CD4-positive, alpha-beta T cell treated with Interleukin-4 for 1 hour (primary cell): ENCODE results near the gene FGF12.

Source experiments
- DNase-seq, 2 donors: peaks; one replicate each; pipeline ENCODE4 v3.0.0-alpha.2; 2020 to 2022

Gene FGF12

DNA sequence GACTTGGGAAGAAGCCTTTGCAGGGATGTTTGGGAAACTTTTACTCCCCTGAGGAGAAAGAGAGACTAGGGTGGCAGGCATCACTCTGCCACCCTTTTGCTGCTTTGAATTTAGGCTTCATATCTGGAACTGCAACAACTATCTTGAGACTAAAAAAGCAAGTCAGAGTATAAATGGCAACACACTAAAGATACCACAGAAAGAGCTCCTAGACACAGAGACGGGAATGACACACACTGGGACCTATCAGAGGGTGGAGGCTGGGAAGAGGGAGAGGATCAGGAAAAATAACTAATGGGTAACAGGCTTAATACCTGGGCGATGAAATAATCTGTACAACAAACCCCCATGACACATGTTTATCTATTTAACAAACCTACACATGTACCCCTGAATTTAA is 237.8 kb downstream of the FGF12 start:
- DNase-seq: no peak

DNA sequence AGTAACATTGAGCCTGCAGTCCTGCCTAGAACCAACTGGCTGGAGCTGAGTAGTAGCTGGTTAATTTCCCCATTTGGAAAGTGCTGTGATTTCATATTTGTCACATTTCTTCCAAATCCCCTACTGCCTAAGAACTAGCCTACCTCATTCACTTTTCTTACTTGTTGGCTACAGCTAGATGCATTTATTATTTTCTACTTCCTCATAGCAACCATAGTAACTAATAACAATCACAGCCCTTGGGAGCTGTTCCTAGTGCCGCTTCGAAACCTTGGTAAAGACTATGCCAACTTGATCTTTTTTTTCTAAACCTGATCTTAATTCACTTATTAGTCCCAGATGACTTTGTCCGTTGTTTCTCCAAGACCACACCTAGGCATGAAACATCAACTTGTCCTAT is 240.3 kb downstream of the FGF12 start:
- DNase-seq: no peak

DNA sequence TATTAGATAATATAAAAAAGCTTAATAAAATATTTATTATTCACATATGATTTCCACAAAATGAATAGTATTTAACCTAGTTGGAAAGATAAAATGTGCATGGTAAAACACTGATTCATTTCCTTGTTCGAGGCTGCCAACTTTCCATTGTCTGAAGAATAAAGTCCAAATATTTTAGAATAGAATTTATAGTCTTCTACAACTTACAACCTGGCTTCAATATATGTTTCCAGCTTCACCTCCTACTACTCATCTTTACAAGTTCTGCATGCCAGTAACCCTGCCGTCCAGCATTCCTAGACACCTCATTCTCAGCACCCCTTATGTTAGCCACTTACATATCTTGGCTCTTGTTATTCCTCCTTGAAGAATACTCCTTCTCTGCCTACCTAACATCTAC is 244.5 kb downstream of the FGF12 start:
- DNase-seq: no peak

DNA sequence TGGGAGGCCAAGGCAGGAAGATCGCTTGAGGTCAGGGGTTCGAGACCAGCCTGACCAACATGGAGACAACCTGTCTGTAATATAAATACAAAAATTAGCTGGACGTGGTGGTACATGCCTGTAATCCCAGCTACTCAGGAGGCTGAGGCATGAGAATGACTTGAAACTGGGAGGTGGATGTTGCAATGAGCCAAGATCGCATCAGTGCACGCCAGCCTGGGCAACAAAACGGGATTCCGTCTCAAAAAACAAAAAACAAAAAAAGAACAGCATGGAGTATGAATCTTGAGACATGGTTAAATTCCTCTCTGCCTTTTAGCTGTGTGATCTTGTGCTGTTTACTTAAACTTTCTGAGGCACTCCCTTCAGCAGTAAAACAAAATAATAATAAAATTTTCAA is 244.9 kb downstream of the FGF12 start:
- DNase-seq: no peak

DNA sequence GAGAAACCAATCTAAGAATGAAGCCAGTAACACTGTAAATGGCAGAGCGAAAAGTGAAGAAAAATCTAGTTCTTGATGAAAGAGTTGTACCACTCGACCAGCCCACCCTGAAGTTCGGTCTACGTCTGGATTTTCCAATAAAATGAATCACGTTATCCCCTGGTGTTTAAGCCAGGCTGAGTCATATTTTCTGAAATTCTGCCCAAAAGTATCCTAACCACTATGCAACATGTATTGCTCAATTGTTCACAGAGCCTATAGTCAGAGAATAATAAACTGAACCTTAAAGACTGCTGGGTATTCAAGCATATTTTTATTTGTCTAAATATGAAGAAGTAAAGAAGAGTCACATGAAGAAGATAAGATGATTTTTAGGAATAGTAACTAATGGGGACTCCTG is 245.7 kb downstream of the FGF12 start:
- no peak for DNase-seq

DNA sequence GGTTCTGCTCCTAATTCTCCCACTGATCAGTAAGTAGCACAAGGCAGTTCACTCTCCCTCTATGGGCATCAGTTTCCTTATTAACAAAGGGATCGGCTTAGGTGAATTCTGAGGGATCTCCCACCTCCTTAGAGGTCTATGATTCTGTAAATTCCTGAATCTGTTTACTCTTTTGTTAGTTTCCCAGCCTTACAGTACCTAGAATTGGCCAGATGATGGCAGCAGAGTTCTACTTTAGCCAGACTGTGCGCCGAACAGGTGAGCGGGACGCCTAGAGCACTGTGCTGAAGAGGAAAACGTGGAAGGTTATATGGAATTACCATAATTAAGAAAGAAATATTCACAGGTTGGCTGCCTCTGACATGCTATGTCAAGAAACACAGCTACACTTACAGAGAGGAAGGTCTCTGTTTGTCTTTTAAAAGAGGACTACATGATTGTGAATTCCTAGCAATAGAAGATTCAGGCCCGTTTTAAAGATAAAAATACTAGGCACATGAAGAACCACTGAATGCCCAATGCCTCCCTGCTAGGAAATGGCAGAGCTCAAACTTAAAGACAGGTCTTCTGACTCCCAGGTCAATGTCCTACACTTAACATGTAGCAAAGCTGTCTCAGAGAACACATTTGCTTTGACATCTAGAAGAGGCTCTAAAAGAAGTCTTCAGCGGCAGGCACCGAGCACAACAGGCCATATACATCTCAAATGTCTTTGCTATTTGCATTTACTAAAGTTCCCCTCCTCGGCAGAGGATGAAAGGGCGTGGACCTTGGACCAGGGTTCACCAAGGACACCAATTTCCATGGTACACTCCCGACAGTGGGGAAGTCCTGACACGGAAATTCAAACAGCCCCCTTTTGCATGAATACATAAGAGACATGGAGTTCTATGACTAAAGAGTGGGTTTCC is 259.9 kb downstream of the FGF12 start:
- peak; percentile 26 to 48 for DNase-seq

DNA sequence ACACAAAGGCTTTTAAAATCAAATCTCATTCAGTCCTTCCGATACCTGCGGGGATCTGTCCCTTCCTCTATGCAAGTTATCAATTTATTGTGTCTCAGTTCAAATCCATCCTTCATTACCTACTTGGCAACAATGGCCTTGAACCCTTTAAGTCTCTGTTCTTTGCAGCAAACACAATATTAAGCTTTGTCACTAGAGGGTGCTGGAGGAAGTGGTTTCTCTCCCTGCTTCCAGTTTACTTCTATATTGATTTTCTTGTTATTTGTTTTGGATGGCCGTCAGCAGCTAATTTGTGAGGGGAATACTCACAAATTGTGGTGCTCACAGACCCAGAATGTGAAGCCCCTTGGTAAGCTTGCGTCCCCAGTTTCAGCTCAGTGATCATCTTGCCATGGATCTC is 278.3 kb downstream of the FGF12 start:
- no peak for DNase-seq

DNA sequence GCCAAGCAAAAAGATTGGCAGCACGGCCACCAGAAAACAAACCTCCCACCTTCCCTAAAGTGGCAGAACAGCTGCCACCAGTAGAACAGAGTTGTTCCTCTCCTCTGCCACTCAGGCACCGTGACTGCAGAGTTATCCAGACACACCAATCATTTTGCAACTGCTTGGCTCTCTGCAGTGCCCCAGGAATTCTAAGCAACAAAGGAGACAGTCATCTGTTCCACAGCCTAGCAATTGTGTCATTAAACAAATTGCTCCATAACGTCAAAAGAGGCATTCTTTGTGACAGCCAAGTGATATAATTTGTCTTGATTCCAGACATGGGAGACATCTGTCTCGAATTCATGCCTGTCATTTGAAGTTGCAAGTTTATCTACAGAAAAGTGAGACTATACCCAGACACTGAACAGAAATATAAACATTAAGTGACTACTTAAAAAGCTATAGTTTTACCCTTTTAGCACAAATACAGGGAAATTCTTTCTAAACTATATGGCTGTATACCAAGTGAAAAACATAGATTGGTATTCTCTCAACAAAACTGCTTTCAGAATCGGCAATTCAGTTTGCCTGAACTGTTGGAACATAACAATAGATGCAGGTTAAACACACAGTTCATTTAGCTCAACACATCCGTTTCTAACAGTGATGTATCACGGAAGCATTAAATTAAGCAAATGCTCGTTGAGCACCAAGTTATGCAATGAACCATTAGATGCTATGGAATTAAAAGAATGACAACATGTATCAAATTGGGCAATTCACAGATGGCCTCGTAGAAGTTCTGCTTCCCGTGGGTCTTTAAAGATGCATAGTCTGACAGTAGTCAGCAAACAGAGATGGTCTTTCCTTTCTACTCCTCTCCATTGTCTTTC is 281.3 kb downstream of the FGF12 start:
- DNase-seq: no peak

DNA sequence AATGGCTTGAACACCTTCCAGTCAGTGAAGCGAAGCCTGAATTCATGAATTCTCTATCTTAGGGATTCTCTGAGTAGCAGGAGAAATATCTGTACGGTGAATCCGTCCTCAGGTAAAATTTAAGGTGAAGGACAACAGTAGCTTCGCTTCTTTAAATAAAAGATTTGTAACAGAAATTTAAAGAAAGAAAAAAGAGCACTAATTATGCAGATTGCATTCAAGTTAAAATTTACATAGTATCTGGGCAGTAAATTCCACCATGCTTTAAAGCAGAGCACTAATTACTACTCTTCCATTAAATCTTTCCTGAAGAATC is 282.6 kb downstream of the FGF12 start:
- no peak for DNase-seq

DNA sequence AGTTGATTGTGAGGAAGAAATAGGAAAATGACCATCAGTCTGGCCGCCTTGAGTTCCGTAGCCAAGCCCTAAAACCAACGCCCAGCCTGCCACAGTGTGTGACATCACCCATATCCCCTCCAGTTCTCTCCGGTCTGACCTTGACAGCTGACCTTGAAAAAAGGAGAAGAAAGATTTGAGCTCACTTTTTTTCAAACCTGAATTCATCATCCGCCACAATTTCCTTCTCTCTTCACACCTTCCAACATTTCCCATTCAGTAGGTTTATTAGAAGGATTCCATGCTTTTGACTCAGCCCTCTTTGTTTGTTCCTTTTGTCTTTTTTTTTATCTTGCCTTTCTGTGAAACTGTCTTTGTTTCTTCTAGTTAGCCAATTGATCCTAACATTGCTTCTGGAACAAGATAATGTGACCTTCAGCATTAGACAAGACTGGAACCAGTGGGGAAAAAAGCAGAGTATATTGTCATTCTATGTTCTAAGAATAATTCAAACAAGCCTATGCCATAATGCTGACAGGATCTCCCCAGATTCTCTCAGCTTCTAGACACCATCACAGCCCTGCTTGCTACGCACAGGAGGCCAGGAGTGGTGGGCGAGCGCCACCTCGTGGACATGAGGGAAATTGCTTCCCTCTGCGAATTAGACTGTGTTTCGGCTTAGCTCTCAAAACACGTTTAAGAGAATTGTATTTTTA is 283.1 kb downstream of the FGF12 start:
- DNase-seq: peak; percentile 23 to 37

DNA sequence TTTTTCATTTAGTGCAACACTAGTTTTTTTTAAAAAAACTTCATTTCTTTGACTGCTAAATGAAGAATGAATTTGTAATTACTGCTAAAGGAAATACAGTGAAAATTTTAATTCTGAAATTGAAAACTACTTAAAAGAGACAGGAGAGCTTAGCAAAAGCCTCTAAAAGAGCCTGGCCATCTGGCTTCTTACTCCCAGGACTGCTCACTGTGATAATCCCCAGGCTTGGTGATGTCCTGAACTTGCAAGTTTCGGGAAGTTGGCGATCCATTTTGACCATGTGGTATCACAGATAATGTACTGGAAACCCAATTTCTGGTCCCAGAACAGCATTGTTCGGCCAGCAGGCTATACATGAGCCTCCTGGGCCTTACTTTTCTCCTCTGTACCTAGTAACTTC is 292.1 kb downstream of the FGF12 start:
- DNase-seq: no peak

DNA sequence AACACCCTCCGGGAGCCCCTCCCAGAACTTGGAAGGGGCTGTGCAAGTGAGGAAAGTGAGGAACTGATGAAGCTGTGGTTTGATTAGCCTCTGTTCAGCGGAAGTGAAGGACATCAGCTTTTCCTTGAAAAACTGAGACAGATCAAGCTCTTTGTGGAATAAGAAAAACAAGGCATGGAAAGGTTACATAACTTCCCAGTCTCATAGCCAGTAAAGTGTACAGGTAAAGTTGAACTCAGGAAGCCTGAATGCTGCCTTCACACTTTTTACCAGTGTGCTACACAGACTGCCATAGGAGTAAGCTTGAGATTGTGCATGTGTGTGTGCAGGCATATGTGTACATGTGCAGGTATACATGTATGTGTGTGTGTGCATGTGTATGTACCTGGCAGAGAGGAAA is 293.2 kb downstream of the FGF12 start:
- no peak for DNase-seq

DNA sequence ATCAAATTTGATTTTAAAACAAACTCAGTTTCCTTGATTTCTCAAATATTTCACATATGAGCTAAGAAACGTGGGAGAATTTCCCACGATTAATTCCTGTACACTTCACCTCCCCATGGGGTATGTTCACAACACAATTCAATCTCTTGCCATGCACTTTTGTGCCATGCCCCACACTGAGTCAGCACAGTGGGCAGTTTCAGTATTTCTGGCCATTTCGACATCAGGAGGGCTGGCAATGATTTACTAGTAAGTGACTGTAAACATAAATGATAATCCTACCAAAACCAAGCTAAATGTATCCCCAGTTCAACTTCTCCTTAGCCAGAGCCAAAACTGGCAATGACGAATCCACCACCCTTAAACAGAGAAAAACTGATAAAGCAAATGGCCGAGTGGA is 293.6 kb downstream of the FGF12 start:
- DNase-seq: no peak

DNA sequence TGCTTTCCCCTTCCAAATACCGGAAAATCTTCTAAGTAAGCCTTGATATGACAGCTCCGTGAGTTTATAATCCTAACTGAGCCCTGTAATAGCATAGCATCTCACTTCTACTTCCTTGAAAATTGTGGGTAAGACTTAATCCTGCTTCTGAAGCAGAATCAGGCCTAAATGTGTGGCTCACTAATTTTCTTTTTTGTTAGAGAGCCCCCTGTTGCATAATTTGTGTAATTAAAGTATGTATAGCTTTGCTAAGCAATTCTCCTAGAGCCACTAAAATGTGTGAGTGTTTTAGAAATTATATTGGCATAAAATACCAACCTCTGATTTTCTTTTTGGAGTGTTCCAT is 304.4 kb downstream of the FGF12 start:
- DNase-seq: no peak

DNA sequence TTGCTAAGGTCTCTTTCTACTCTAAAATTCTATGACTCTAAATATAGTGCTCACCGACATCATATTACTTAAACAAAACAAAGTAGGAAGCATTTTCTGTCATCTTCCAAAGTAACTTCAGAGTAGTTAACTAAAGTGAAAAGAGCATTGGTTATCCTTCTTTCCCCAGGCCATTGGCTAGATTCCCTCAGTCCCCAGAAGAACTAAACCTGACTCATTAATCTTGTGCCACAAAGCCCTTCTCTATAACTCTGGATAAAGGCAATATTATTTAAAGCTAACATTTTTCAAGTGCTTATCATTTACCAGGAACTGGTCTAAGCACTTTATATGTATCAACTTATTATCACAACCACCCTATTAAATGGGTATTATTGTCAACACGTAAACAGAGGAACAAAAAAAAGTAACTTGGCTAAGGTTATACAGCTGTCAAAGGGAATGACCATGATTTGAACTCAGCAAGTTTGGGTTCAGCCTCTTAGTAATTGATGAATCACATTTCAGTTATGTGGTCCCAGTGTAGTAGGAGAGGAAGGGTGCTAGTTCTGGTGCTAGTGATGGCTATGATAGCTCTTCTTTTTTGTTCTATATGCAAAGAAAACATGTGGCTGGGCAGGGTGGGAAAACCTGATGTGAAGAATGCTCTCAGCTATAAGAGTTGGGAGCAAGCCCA is 304.9 kb downstream of the FGF12 start:
- DNase-seq: no peak

DNA sequence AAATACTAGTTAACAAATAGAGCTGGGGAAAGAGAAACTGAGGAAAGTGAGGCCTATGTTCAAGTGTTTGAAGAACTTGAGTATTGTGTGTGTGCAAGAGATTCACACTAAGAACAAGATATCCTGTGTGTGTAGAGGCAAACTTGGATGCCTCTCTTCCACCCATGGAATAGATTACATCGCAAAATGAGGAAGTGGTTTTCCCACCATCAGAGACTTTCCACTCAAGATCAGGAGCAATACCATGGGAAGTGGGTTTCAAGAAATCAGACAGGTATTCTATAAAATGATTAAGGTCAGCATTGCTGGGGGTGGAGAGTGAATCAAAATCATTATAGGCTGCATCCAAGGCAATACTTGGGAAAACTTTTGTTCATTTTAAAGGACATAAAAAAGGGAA is 308.0 kb downstream of the FGF12 start:
- DNase-seq: no peak

DNA sequence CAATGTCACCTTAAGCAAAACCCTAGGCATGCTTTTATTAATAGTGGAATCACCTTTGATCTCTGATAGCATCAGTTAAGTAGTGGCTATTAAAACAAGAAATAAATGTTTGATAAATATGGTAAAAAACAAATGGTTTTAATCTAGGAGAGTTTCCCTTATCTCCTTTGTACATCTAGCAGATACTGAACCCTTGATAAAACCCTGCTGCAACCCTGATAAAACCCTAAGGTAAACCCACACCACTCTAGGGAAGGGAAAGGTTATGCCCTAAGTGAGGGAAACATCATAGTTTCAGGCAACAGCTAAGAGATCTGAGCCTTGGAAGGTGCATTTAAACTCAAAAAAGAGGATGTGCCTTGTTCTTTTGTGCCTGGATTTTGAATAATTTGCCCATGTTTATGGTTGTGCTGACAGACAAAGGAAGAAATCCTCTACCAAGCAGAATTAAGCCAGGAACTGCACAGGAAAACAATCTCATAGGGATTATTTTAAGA is 309.7 kb downstream of the FGF12 start:
- DNase-seq: no peak

DNA sequence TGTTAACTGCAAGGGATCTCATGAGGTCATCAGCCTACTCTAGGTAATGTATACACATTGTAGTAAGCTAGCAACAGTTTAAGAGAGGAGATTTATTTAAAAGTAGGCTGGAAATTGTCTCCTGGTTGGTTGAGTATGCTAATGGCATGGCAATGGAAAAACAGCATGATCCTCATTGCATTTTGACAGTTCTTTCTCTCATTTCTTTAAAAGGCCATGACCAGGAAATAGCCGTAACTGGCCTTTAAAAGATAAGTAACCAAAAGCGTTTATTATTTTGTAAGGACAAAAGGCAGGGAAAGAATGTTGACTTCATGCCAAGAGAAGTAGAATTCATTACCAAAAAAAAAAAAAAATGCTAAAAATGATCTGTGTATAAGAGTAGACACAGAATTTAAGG is 310.3 kb downstream of the FGF12 start:
- no peak for DNase-seq

DNA sequence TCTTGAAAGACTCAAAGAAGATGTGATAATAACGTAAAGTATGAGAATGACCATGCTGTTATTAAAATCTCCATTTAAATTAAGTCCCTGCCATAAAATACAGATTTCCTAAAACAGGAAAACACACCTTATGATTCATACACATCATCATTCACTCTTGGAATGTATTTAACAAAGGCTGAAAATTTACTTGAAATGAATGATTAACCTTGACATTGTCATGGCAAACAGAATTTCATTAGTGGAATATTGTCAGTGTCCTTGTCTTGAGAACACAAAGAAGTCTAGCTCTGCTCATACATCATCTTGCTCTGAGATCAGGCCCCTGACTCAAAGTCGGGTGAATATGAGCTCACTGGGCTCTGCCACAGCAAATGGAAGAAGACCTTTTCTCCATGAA is 313.9 kb downstream of the FGF12 start:
- DNase-seq: no peak

DNA sequence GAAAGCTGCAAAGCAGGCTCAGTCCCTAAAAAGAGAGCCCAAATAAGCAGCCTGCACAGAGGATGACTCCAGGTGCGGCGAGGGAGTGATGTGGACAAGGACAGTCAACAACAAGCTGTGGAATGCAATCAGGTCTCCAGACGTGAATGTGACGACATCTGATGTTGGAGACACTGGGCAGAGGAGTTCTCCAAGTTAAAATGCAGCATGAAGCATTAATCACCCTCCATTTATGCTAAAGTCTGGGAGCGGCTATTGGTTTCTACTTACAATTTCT is 316.7 kb downstream of the FGF12 start:
- DNase-seq: no peak

DNA sequence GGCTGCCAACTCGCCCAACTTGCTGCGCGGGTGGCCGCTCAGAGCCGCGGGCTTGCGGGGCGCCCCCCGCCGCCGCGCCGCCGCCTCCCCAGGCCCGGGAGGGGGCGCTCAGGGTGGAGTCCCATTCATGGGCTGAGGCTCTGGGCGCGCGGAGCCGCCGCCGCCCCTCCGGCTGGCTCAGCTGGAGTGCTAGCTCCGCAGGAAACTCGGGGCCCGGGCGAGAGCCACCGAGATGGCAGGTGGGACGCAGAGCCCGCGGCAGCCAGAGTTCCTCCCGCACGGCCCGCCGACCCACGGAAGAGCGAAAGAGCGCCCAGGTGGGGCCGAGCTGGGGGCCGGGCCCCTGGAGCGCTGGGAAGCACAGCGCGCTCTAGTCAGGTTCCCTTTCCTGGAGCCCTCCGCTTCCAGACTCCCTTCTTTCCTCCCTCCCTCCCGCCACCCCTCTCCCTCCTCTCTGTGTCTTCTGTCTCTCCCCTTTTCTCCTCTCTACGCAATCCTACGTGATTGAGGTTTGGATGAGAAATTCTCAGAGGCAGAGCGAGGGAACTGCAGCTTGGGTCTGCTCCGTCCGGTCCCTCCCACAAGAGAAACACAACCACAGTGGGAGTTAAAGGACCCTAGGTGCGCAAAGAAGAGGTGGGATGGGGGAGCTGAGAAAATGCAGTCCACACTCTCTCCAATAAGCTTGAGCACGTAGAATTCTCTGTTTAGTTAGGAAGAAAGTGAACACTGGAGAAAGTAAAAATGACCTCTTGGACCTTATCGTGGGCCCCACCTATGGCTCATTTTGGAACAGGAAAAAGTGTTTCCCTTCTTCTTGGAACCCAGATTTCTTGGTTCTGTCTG is 317.3 kb downstream of the FGF12 start:
- no peak for DNase-seq

DNA sequence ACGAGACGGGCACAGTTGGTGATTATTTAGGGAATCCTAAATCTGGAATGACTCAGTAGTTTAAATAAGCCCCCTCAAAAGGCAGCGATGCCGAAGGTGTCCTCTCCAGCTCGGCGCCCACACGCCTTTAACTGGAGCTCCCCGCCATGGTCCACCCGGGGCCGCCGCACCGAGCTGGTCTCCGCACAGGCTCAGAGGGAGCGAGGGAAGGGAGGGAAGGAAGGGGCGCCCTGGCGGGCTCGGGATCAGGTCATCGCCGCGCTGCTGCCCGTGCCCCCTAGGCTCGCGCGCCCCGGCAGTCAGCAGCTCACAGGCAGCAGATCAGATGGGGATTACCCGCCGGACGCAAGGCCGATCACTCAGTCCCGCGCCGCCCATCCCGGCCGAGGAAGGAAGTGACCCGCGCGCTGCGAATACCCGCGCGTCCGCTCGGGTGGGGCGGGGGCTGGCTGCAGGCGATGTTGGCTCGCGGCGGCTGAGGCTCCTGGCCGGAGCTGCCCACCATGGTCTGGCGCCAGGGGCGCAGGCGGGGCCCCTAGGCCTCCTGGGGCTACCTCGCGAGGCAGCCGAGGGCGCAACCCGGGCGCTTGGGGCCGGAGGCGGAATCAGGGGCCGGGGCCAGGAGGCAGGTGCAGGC is 318.0 kb downstream of the FGF12 start:
- no peak for DNase-seq
